HEK293T (cell line): Measurements from ENCODE around the gene C1orf52.

ENCODE experiments used
- FOXK2 ChIP-seq: fragments of 450-650 bp; IDR thresholded peaks from 2 replicates; pipeline ENCODE4 v1.6.1; 2016; ENCODE audit warnings: mild to moderate bottlenecking
- NFRKB ChIP-seq: fragments of 450-650 bp; IDR thresholded peaks from 2 replicates; pipeline ENCODE4 v1.6.1; 2016; ENCODE audit warnings: mild to moderate bottlenecking, moderate library complexity
- TF ChIP-seq, protein P1 (sequence below): fragments of 450-650 bp; IDR thresholded peaks from 2 replicates; pipeline ENCODE4 v1.6.1; 2016

DNA sequence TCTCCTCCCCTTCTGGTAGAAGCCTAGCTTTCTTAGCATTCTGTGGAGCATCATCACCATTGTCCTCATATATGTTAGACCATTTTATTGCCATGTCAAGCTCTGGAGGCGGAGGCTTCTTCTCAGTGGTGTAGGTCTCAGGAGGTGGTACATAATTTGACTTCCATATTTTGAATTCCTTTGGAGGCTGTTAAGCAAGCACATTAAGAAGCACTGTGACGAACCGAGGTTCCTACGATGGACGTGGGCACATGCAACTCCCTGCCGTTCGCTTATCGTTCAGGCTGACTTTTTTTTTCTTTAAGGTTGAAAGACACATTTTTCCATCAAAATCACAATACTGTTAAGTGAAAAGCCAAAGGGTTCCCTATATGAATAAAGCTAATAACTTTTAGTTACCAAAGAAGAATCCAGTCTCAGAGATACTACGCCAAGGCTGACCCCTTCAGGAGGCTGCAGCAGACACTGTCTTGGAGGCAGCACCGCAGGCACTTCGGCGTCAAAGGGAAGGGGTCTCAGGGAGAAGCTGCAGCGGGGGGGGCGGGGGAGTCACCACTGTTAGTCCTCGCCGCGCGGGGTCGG lies 835 bp downstream of the C1orf52 start:
- TF ChIP-seq NFRKB: no peak
- TF ChIP-seq, protein P1, sequence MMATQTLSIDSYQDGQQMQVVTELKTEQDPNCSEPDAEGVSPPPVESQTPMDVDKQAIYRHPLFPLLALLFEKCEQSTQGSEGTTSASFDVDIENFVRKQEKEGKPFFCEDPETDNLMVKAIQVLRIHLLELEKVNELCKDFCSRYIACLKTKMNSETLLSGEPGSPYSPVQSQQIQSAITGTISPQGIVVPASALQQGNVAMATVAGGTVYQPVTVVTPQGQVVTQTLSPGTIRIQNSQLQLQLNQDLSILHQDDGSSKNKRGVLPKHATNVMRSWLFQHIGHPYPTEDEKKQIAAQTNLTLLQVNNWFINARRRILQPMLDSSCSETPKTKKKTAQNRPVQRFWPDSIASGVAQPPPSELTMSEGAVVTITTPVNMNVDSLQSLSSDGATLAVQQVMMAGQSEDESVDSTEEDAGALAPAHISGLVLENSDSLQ: no peak
- TF ChIP-seq FOXK2: no peak
